ENCODE measurements around the gene MRPL48.

MRPL48 gene

DNA sequence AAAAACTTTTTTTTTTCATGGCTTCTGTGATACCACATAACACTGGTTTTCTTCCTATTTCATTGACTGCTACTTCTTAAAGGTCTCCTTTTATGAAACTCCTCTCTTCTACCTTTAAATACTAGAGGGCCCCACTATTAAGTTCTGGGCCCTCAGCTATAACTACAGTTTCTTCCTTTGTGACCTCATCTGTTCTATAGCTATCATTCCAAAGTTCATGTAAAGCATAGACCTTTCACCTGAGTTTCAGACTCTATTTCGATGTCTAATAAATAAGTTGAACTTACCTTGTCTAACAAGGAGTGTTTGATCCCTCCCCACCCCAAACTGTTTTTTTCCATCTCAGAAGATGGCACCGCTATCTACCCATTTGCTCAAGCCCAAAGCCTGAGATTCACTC is 124.4 kb downstream of the MRPL48 start:
- TF ChIP-seq, protein P1, sequence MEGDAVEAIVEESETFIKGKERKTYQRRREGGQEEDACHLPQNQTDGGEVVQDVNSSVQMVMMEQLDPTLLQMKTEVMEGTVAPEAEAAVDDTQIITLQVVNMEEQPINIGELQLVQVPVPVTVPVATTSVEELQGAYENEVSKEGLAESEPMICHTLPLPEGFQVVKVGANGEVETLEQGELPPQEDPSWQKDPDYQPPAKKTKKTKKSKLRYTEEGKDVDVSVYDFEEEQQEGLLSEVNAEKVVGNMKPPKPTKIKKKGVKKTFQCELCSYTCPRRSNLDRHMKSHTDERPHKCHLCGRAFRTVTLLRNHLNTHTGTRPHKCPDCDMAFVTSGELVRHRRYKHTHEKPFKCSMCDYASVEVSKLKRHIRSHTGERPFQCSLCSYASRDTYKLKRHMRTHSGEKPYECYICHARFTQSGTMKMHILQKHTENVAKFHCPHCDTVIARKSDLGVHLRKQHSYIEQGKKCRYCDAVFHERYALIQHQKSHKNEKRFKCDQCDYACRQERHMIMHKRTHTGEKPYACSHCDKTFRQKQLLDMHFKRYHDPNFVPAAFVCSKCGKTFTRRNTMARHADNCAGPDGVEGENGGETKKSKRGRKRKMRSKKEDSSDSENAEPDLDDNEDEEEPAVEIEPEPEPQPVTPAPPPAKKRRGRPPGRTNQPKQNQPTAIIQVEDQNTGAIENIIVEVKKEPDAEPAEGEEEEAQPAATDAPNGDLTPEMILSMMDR (IDR thresholded peaks at IDR 0.05) = no peak

DNA sequence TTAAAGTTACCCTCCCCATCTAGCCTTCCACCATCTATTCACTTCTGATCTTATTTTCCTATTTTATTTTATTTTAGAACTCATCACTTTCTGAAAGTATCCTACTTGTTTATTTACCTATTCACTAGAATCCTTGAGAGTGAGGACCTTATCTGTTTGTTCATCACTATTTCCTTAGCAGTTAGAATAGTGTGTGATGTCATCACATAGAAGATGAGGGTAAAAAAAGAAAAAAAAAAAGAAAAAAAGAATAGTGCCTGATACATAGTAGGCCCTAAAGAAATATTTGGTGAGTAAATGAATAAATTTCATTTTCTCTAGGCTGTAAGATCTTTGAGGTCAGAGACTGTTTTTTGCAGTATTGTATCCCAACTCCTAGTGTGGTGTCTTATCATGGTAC is 125.8 kb downstream of the MRPL48 start:
- TF ChIP-seq, protein P1 (IDR thresholded peaks at IDR 0.05) = no peak

DNA sequence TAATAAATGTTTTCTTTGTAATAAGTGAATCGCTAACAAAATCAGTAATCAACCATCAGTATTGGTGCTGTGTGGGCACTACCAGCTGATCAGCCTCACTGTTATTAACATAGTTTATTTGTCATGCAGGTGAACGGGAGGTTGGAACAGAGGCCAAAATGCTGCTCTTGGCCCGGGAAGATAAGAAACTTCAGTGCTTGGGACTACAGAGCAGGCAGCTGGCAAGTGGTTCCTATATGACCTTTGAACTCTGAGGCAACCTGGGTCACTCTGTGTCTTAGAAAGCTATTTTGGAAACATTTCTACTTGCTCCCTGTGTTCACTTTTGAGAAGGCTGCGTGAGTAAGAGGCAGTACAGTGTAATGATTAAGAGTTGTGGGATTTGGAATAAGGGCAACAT is 126.6 kb downstream of the MRPL48 start:
- TF ChIP-seq, protein P1 (IDR thresholded peaks at IDR 0.05) = no peak
